Astrocyte of the spinal cord (primary cell): ENCODE data around the gene ZCCHC14.

Experiments
- DNase-seq: peaks from one replicate; pipeline ENCODE4 v3.0.0; 2011; ENCODE audit warnings: low read depth, low spot score
- H3K4me3 ChIP-seq: 2 replicates; pipeline ENCODE4 v1.5.1; 2011; ENCODE audit warnings: low read depth, mild to moderate bottlenecking, low read length, moderate library complexity
- CTCF ChIP-seq: IDR thresholded peaks from 2 replicates; pipeline ENCODE4 v1.5.1; 2012; ENCODE audit warnings: low read depth, mild to moderate bottlenecking, low read length, inconsistent platforms
- in situ Hi-C: cut with HindIII; loops from 2 replicates; pipeline ENCODE4 v1.10.0; 2017; ENCODE audit warnings: low sequenced_read_pairs

ZCCHC14 gene

GRCh38 chr16:87412371-87412995, 80.3 kb downstream of the ZCCHC14 start:
- DNase-seq, result no peak
- in situ Hi-C loops, result no loop called here
- no peak for TF ChIP-seq CTCF
- H3K4me3 ChIP-seq, result no peak overlapping the region

GRCh38 chr16:87411375-87412271, 81.2 kb downstream of the ZCCHC14 start:
- in situ Hi-C loops, result no loop called here
- H3K4me3 ChIP-seq, result no peak overlapping the region
- TF ChIP-seq CTCF, result no peak
- no peak for DNase-seq

GRCh38 chr16:87410968-87411367, 81.9 kb downstream of the ZCCHC14 start:
- no peak for DNase-seq

GRCh38 chr16:87410530-87410929, 82.3 kb downstream of the ZCCHC14 start:
- no peak for DNase-seq
- in situ Hi-C loops, result no loop called here
- TF ChIP-seq CTCF, result no peak
- no peak overlapping the region for H3K4me3 ChIP-seq

More at GRCh38 chr16:87410968-87411367, 81.9 kb downstream of the ZCCHC14 start:
- no peak overlapping the region for H3K4me3 ChIP-seq
- TF ChIP-seq CTCF, result peak; percentile 20
- in situ Hi-C loops, result no loop called here

- TF ChIP-seq CTCF, result no peak
- no peak for DNase-seq
- in situ Hi-C loops, result no loop called here
- H3K4me3 ChIP-seq, result no peak overlapping the region
Observed at GRCh38 chr16:87409781-87410180, 83.0 kb downstream of the ZCCHC14 start.

- in situ Hi-C loops, result no loop called here
Observed at GRCh38 chr16:87409153-87409552, 83.7 kb downstream of the ZCCHC14 start.

More at GRCh38 chr16:87409153-87409552, 83.7 kb downstream of the ZCCHC14 start:
- DNase-seq, result no peak
- no peak overlapping the region for H3K4me3 ChIP-seq
- TF ChIP-seq CTCF, result no peak
